Measurements from ENCODE around the gene RBM18. TPM values are rescaled to one million over a fixed set of nuclear protein-coding genes. Genes with fewer than 3 reads are reported as not detected.

Gene RBM18
- total RNA-seq, 1 experiment from 2014 or later, result 19.2 TPM

GRCh38 chr9:122309861-122310260 lies 45.2 kb upstream of the RBM18 start:
- Histone ChIP-seq H3K27ac (ENCODE audit: low read length) (no peak overlapping the region), H3K4me1 (ENCODE audit: control insufficient read depth, insufficient read depth, low read length) (no peaks in the 10 kb centered on the region), H3K4me3 (ENCODE audit: low read depth in 2 of 2, low read length in 2 of 2) (no peak overlapping the region), H3K27me3 (ENCODE audit: control insufficient read depth, insufficient read depth, low read length) (no peaks in the 10 kb centered on the region), H3K9me3 (ENCODE audit: control insufficient read depth, insufficient read depth, low read depth, low read length) (no peaks in the 10 kb centered on the region), H3K36me3 (ENCODE audit: control insufficient read depth, insufficient read depth, low read length) (peaks cover 8% of the 10 kb centered on the region)
- ChIA-PET CTCF (no interaction called here), POLR2A (no interaction called here)
- DNase-seq (ENCODE audit: low read depth, low spot score), result no peak
- intact Hi-C loops (cut with micrococcal nuclease; ENCODE audit: unreplicated experiment) (no loop called here), in situ Hi-C loops (cut with HindIII; ENCODE audit: low pct_unique_long_range_greater_than_20kb, low sequenced_read_pairs) (no loop called here)
- TF ChIP-seq POLR2AphosphoS5 (IDR thresholded peaks at IDR 0.05; ENCODE audit: low read depth, low read length), result no peak
- TF ChIP-seq TCF7L2 (IDR thresholded peaks at IDR 0.05; ENCODE audit: low read depth, low read length), result no peak
- TF ChIP-seq REST (IDR thresholded peaks at IDR 0.05; ENCODE audit: insufficient read depth in 1 of 2, low read depth in 2 of 2, low read length in 1 of 2), result no peak
- no peak for TF ChIP-seq SIN3A (IDR thresholded peaks at IDR 0.05; ENCODE audit: borderline replicate concordance, insufficient read depth, low read depth, low read length)
- no peak for TF ChIP-seq CTCF (IDR thresholded peaks at IDR 0.05)
- no peak for ATAC-seq
- no TSS peak for BruUV-seq (replicated peaks)

DNA sequence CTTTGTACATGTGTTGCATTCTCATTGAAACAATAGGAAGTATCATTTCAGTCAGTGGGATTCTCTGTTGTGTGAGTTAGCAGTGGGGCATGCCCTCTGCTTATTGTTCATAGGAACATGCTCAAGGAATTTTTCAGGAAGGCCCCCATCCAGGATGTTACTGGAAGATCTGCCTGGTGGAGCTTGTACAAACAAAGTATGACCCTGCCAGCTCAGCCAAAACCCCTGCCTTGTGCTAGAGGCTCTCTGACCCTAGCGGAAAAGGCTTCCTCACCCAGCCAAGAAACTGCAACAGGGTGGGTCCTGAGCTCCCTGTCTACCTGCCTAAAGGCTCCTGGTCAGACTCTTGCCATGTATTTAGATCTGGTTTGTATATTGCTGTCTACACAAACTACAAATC lies 43.3 kb upstream of the RBM18 start:
- Histone ChIP-seq H3K36me3 (ENCODE audit: control insufficient read depth, insufficient read depth, low read length) (peaks cover 4% of the 10 kb centered on the region), H3K4me3 (ENCODE audit: low read depth in 2 of 2, low read length in 2 of 2) (no peak overlapping the region), H3K27ac (ENCODE audit: low read length) (no peak overlapping the region), H3K9me3 (ENCODE audit: control insufficient read depth, insufficient read depth, low read depth, low read length) (no peaks in the 10 kb centered on the region), H3K27me3 (ENCODE audit: control insufficient read depth, insufficient read depth, low read length) (no peaks in the 10 kb centered on the region), H3K4me1 (ENCODE audit: control insufficient read depth, insufficient read depth, low read length) (no peaks in the 10 kb centered on the region)
- no TSS peak for BruUV-seq (replicated peaks)
- ChIA-PET POLR2A (no interaction called here), CTCF (no interaction called here)
- no peak for DNase-seq (ENCODE audit: low read depth, low spot score)
- intact Hi-C loops (cut with micrococcal nuclease; ENCODE audit: unreplicated experiment), result no loop called here
- in situ Hi-C loops (cut with HindIII; ENCODE audit: low pct_unique_long_range_greater_than_20kb, low sequenced_read_pairs), result no loop called here
- ATAC-seq, result no peak
- TF ChIP-seq POLR2AphosphoS5 (IDR thresholded peaks at IDR 0.05; ENCODE audit: low read depth, low read length) (no peak), CTCF (IDR thresholded peaks at IDR 0.05) (no peak), TCF7L2 (IDR thresholded peaks at IDR 0.05; ENCODE audit: low read depth, low read length) (no peak), SIN3A (IDR thresholded peaks at IDR 0.05; ENCODE audit: borderline replicate concordance, insufficient read depth, low read depth, low read length) (no peak), REST (IDR thresholded peaks at IDR 0.05; ENCODE audit: insufficient read depth in 1 of 2, low read depth in 2 of 2, low read length in 1 of 2) (no peak)

All from Panc1 (cell line).